PC-9 (cell line): ENCODE results near the gene GAB2. TPM values are rescaled to one million over a fixed set of nuclear protein-coding genes. Genes with fewer than 3 reads are reported as not detected.

Experiments used
- BruUV-seq: library from RNA; stranded (reverse); fragments of 400-500 nt; replicated peaks from 2 replicates; lab custom pipeline; 2021; lab: Mats Ljungman, UMichigan
- CTCF ChIA-PET: fragments of 300-600 bp; sonication (Branson Sonifier 250); formaldehyde crosslinking; loops from one replicate; lab custom pipeline; 2022; ENCODE audit warnings: antibody characterized with exemption; lab: Charles Lee
- POLR2A ChIA-PET: fragments of 300-600 bp; sonication (Branson Sonifier 250); formaldehyde crosslinking; loops from one replicate; lab custom pipeline; 2022; ENCODE audit warnings: antibody characterized with exemption; ENCODE audit not compliant: unreplicated experiment; lab: Charles Lee
- DNase-seq, 2 experiments: peaks; one replicate each; pipeline versions ENCODE4 v3.0.0 to v3.0.0-alpha.2; 2015 to 2022; ENCODE audit warnings: mixed read lengths in 1 of 2
- H2AFZ ChIP-seq: fragments of 200-600 bp; sonication (generic); 2 replicates; pipeline ENCODE4 v1.8.1; 2017; ENCODE audit warnings: antibody characterized with exemption
- H3F3A ChIP-seq: fragments of 200-600 bp; sonication (generic); 2 replicates; pipeline ENCODE4 v1.8.1; 2017; ENCODE audit warnings: antibody characterized with exemption, mild to moderate bottlenecking, low read depth; ENCODE audit not compliant: insufficient read depth
- H3K27ac ChIP-seq: fragments of 200-600 bp; sonication (generic); 2 replicates; pipeline ENCODE4 v1.6.1; 2016; ENCODE audit warnings: mixed run types
- H3K27me3 ChIP-seq: fragments of 200-600 bp; sonication (generic); 2 replicates; pipeline ENCODE4 v1.6.1; 2016; ENCODE audit warnings: low read depth, mixed run types; ENCODE audit not compliant: insufficient read depth
- H3K36me3 ChIP-seq: fragments of 200-600 bp; sonication (generic); 2 replicates; pipeline ENCODE4 v1.6.1; 2016; ENCODE audit warnings: low read depth, mixed run types
- H3K4me1 ChIP-seq: fragments of 200-600 bp; sonication (generic); replicated peaks from 2 replicates; pipeline ENCODE4 v1.6.1; 2016; ENCODE audit warnings: mixed run types; ENCODE audit not compliant: insufficient read depth
- H3K4me2 ChIP-seq: fragments of 200-600 bp; sonication (generic); 2 replicates; pipeline ENCODE4 v1.6.1; 2017; ENCODE audit warnings: mixed run types
- H3K4me3 ChIP-seq: fragments of 200-600 bp; sonication (generic); 2 replicates; pipeline ENCODE4 v1.6.1; 2016; ENCODE audit warnings: mixed run types
- H3K79me2 ChIP-seq: fragments of 200-600 bp; sonication (generic); 2 replicates; pipeline ENCODE4 v1.6.1; 2017; ENCODE audit warnings: low read depth, mixed run types
- H3K9me2 ChIP-seq: fragments of 200-600 bp; sonication (generic); 2 replicates; pipeline ENCODE4 v1.8.1; 2017; ENCODE audit warnings: mild to moderate bottlenecking; ENCODE audit not compliant: insufficient read depth
- H3K9me3 ChIP-seq: fragments of 200-600 bp; sonication (generic); 2 replicates; pipeline ENCODE4 v1.8.1; 2016; ENCODE audit warnings: low read depth; ENCODE audit not compliant: insufficient read depth
- H4K20me1 ChIP-seq: fragments of 200-600 bp; sonication (generic); 2 replicates; pipeline ENCODE4 v1.8.1; 2017; ENCODE audit not compliant: insufficient read depth
- CTCF ChIP-seq: fragments of 200-600 bp; sonication (generic); conservative IDR thresholded peaks from 2 replicates; pipeline ENCODE4 v1.6.1; 2017; ENCODE audit warnings: mixed run types, antibody characterized with exemption, mild to moderate bottlenecking, moderate library complexity
- EZH2 ChIP-seq: fragments of 200-600 bp; sonication (generic); IDR thresholded peaks from 2 replicates; pipeline ENCODE4 v1.8.0; 2017; ENCODE audit warnings: antibody characterized with exemption, low read depth
- intact Hi-C: fragments of 100-400 bp; cut with micrococcal nuclease; formaldehyde crosslinking; loops from one replicate; pipeline ENCODE4 v1.10.0; 2022; ENCODE audit not compliant: unreplicated experiment
- total RNA-seq: library from RNA; stranded (reverse); gene quantifications from 2 replicates; pipeline ENCODE4 v1.2.3, GENCODE V29; 2021

Gene GAB2
- total RNA-seq, 1 experiment from 2014 or later = 17.5 TPM

- DNase-seq = no peak
- Histone ChIP-seq H2AFZ (no peak overlapping the region), H3K9me2 (no peaks in the 10 kb centered on the region), H3F3A (no peaks in the 10 kb centered on the region), H3K36me3 (no peaks in the 10 kb centered on the region), H3K27me3 (no peaks in the 10 kb centered on the region), H3K79me2 (no peaks in the 10 kb centered on the region), H3K9me3 (no peaks in the 10 kb centered on the region), H3K27ac (no peak overlapping the region), H3K4me1 (no peaks in the 10 kb centered on the region), H3K4me2 (no peak overlapping the region), H3K4me3 (no peak overlapping the region), H4K20me1 (no peaks in the 10 kb centered on the region)
- no TSS peak for BruUV-seq
- CTCF ChIA-PET = no interaction called here
- TF ChIP-seq EZH2 = no peak
- no peak for TF ChIP-seq CTCF
- POLR2A ChIA-PET = no interaction called here
- intact Hi-C loops = no loop called here
Measured at GRCh38 chr11:78395597-78395996, 22.0 kb downstream of the GAB2 start.

GRCh38 chr11:78392854-78393253 lies 24.8 kb downstream of the GAB2 start:
- Histone ChIP-seq H4K20me1 (no peaks in the 10 kb centered on the region), H2AFZ (no peak overlapping the region), H3K4me3 (no peak overlapping the region), H3K79me2 (no peaks in the 10 kb centered on the region), H3K27ac (no peak overlapping the region), H3K36me3 (no peaks in the 10 kb centered on the region), H3K4me2 (no peak overlapping the region), H3K4me1 (no peaks in the 10 kb centered on the region), H3K27me3 (no peaks in the 10 kb centered on the region), H3K9me3 (no peaks in the 10 kb centered on the region), H3K9me2 (no peaks in the 10 kb centered on the region), H3F3A (no peaks in the 10 kb centered on the region)
- BruUV-seq = no TSS peak
- TF ChIP-seq CTCF (no peak), EZH2 (no peak)
- no peak for DNase-seq
- intact Hi-C loops = no loop called here
- ChIA-PET POLR2A (no interaction called here), CTCF (no interaction called here)

- no peaks in the 10 kb centered on the region for H3K79me2 ChIP-seq
- H3K9me3 ChIP-seq = peaks cover under 1% of the 10 kb centered on the region; the same call in 1 of the 2 replicates
- no peaks in the 10 kb centered on the region for H3K9me2 ChIP-seq
- TF ChIP-seq EZH2 (no peak), CTCF (no peak)
- no peaks in the 10 kb centered on the region for H3K27me3 ChIP-seq
- ChIA-PET CTCF (no interaction called here), POLR2A (no interaction called here)
- no peak for DNase-seq
- no peak overlapping the region for H3K4me3 ChIP-seq
- no peaks in the 10 kb centered on the region for H3K4me1 ChIP-seq
- H3K36me3 ChIP-seq = no peaks in the 10 kb centered on the region
- no peaks in the 10 kb centered on the region for H4K20me1 ChIP-seq
- H3K27ac ChIP-seq = no peak overlapping the region
- no peak overlapping the region for H3K4me2 ChIP-seq
- H3F3A ChIP-seq = no peaks in the 10 kb centered on the region
- BruUV-seq = no TSS peak
- no peak overlapping the region for H2AFZ ChIP-seq
- intact Hi-C loops = no loop called here
Measured at GRCh38 chr11:78391424-78391823, 26.2 kb downstream of the GAB2 start.
